Left cardiac atrium (tissue), 4 donors: ENCODE data around the gene THAP4. TPM values are rescaled to one million over a fixed set of nuclear protein-coding genes. Genes with fewer than 3 reads are reported as not detected.

Experiments
- ATAC-seq, 2 donors: fragments of 200-7000 bp; cut with Tn5 transposase; one replicate each; pipeline ENCODE4 v1.9.1; 2020; ENCODE audit warnings: mild to moderate bottlenecking in 2 of 2, moderate library complexity in 2 of 2
- DNase-seq: peaks from one replicate; pipeline ENCODE4 v3.0.0-alpha.2; 2020
- intact Hi-C, 2 donors: fragments of 100-400 bp; cut with DNase I; formaldehyde crosslinking; loops; one replicate each; pipeline versions ENCODE4 v1.14.1 to v1.15.1; 2022 to 2023
- total RNA-seq, 2 donors: library from RNA; stranded (reverse); fragmentation: NEBNext Ultra II Directional; extraction: Animal tissue kit (Norgen Biotek cat#: 25700); gene quantifications; one replicate each; pipeline ENCODE4 v1.2.1, GENCODE V29; 2021
- donor health status: DM: no; HTN: yes; CAD: no.
- donor health status: DM: no; HTN: yes; CAD: no; lungs with severe emphysema.
- donor health status: DM: yes; HTN: yes; CAD: no.
- donor health status: Dilated cardiomyopathy.

Gene THAP4
- total RNA-seq, 2 donors from 2014 or later: 73.3 to 74.4 TPM

- ATAC-seq: no peak
- intact Hi-C loops: no loop called here
- peak; percentile 14 for DNase-seq
Measured at GRCh38 chr2:241545106-241545505, 91.9 kb downstream of the THAP4 start.

GRCh38 chr2:241542278-241542605, 94.7 kb downstream of the THAP4 start:
- DNase-seq: no peak
- intact Hi-C loops: no loop called here
- ATAC-seq: peak; percentile 30 to 55

DNA sequence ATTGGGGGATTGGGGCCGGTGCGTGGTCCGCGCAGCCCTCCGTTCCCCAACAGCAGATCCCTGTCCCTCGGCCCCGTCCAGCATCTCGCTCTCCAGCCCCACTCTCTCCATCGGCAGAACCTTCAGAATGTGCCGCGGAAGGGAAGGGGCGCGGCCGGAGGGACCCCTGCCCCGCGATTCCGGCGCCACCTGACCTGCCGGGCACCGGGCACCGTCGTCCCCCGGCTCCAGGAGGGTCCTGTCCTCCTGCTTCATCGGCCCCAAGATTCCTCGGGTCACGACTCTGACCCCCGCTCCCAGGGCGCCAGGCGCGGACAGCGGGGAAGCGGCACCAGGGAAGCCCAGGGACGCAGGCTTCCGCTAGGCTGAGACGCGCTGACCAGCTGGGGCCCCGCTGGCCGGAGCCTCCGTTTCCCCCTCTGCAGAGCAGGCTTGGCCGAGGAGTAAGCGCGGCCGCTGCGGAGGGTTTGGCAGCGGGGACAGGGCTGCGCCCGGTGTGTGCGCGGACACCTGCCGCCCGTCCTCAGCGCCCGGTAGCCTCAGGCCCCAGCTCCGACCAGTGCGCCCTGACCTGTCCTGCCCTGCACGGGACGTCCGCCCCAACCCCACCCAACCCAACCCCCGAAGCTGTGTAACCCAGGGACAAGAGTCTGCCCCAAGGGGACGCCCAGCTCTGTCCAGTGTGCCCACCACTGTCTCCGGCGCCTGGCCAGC, 95.2 kb downstream of the THAP4 start:
- DNase-seq (no peak), ATAC-seq (peak; percentile 24 to 27)
- intact Hi-C loops: no loop called here

DNA sequence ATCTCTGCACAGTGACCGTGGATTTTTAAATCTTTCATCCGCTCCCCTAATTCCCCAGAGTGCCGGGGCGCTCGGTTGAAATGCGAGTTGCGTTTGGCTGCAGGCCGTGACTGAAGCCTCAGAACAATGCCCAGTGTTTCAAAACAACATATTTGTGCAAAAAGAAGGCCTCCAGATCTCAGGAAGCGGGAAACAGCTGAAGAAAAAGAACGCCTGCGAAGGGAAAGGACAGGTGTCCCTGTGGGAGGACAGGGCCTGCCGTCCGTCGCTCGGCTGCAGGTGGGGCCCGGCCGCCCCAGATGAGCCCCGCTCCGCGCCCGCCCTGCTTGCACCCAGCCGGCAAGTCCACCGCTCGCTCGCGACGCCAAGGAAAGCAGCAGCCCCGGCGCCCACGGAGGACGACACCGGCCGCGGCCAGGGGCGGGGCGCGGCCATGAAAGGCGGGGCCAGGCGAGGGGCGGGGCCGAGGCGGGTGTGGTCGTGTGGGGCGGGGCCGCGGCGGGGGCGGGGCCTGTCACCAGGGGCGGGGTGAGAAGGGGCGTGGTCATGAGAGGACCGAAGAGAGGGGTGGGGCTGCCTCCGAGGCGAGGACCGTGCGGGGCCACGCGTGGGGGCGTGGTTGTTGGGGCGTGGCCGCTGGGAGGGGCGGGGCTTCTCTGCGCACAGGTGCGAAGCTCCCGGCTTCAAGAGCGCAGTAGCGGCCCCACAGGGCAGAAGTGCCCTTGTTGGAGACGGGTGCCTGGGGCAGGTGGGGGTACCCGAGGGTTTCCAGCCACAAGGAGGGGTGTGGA, 96.0 kb downstream of the THAP4 start:
- intact Hi-C loops: no loop called here
- DNase-seq (no peak), ATAC-seq (peak; percentile 81 to 84)

GRCh38 chr2:241540401-241540770, 96.6 kb downstream of the THAP4 start:
- no peak for ATAC-seq
- intact Hi-C loops: no loop called here
- DNase-seq: no peak

- DNase-seq (no peak), ATAC-seq (no peak)
- intact Hi-C loops: no loop called here
Measured at GRCh38 chr2:241539616-241540374, 97.2 kb downstream of the THAP4 start.

GRCh38 chr2:241538838-241539615, 97.9 kb downstream of the THAP4 start:
- intact Hi-C loops: no loop called here
- ATAC-seq (no peak), DNase-seq (no peak)

GRCh38 chr2:241535871-241536655, 100.9 kb downstream of the THAP4 start:
- intact Hi-C loops: no loop called here
- ATAC-seq: no peak
- DNase-seq: no peak

DNA sequence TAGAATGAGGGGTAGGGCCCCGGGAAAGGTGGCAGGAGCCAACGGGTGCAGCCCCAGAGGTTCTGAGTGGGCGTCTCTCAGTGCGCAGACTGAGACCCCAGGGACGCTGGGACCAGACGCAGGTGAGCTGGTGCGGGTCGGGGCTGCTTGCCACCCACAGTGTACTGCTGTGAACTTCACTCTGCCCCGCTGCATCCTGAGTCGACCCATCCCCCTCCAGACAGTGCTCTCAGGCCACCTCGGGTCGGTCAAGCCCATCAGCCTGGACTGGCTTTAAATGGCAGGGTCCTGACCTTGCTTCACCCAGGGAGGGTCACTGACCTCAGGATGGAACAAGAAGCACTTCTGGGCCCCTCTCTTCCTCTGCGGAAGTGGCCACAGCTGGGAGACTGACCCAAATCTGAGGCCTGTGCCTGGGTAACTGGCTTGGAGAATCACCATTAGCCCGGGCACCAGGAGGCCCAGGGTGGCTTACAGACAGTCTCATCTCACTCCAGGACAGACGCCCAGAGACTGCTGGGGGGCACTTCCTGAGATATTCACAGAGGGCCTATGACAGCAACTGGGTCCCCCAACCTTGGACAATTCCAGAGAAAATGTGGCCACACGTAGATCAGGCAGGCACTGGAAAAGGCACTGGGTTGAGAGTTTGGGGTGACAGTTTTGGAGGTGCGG, 102.1 kb downstream of the THAP4 start:
- DNase-seq: no peak
- intact Hi-C loops: no loop called here
- ATAC-seq: no peak

Other genes with a start within 250 kb of the THAP4 start
- gene STK25, start 128.6 kb downstream of the THAP4 start, total RNA-seq: 10 to 100 TPM; 89.2 to 94.9 TPM
- gene BOK, start 78.4 kb downstream of the THAP4 start, total RNA-seq: 10 to 100 TPM; 20.4 to 30.2 TPM
- 10 to 100 TPM; 43.0 to 49.4 TPM for gene ATG4B, start 535 bp upstream of the THAP4 start, total RNA-seq
- 10 to 100 TPM in 1 of 2 donors, 1 to 10 TPM in 1; 9.8 to 14.3 TPM for gene DTYMK, start 49.7 kb upstream of the THAP4 start, total RNA-seq
- 10 to 100 TPM; 17.4 to 20.1 TPM for gene ING5, start 64.9 kb upstream of the THAP4 start, total RNA-seq
- gene D2HGDH, start 97.5 kb upstream of the THAP4 start, total RNA-seq: 10 to 100 TPM; 14.6 to 16.9 TPM
- under 1 TPM in 1 of 2 donors, not detected in 1; 0.44 TPM for gene GAL3ST2, start 139.7 kb upstream of the THAP4 start, total RNA-seq
- gene NEU4, start 172.0 kb upstream of the THAP4 start, total RNA-seq: under 1 TPM; 0.16 to 0.38 TPM
- 1 to 10 TPM; 1.2 to 1.5 TPM for gene PDCD1, start 221.7 kb upstream of the THAP4 start, total RNA-seq
- under 1 TPM in 1 of 2 donors, not detected in 1; 0.12 TPM for gene RTP5, start 232.6 kb upstream of the THAP4 start, total RNA-seq